ENCODE results near the gene SP6. TPM values are rescaled to one million over a fixed set of nuclear protein-coding genes. Genes with fewer than 3 reads are reported as not detected.

SP6 gene
- total and polyA plus RNA-seq, 2 of the 4 experiments (the other 2 are of a cell fraction), result under 0.01 to 0.31 TPM

DNA sequence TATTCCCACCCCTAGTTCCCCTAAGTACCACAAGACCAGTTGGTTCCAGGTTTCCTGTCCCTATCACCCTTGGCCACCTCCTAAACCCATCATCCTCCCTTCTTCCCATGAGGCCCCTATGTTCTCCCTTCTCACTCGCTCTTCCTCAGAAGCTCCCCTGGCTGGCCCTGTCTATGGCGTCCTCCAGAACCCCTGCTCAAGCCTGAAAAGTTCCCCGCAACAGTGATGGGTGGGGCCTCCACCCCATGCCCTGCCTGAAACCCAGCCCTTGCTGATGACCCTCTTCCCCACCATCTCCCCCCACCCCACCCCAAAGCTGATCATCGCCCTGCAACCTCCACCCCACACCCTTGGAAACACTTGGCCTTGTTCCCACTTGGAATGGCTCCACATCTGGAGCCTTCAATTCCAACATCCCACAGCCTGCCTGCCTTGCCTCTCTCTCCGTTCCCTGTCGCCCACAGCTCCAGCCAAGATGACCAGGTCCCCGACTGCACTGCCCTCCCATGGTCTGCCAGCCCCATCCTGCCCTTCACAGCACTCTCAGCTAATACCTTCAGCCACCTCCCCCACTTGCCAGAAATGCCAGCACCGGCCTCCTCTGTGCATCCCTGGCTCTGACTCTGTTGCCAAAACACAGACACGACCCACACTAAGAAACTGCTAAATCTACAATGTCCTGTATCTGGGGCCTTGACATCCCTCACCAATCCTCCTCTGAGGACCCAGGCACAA lies 39.9 kb downstream of the SP6 start:
- H3K56ac ChIP-seq (ENCODE audit: extremely low read depth, insufficient read depth, low read length), result no peak overlapping the region
- in situ Hi-C loops (cut with MboI; ENCODE audit: low sequenced_read_pairs) (no loop called here), intact Hi-C loops (cut with micrococcal nuclease) (no loop called here), dilution Hi-C loops (cut with HindIII; ENCODE audit: low sequenced_read_pairs, unreplicated experiment) (no loop called here)
- peaks cover 3% of the 10 kb centered on the region; the same call in 1 of the 2 replicates for H3K4me1 ChIP-seq (ENCODE audit: control insufficient read depth, insufficient read depth, low read length)
- no peak overlapping the region for H2BK15ac ChIP-seq (ENCODE audit: low read depth, low read length)
- H3K23ac ChIP-seq (ENCODE audit: low read depth, low read length), result no peak overlapping the region
- no peak overlapping the region for H4K5ac ChIP-seq (ENCODE audit: low read depth, low read length)
- ChIA-PET POLR2A (ENCODE audit: unreplicated experiment) (no interaction called here), CTCF (no interaction called here)
- H2AK5ac ChIP-seq (ENCODE audit: low read depth, low read length), result no peak overlapping the region
- H2AK9ac ChIP-seq (replicated peaks; ENCODE audit: low read depth, low read length, poor library complexity), result no peak overlapping the region
- H3K36me3 ChIP-seq (ENCODE audit: control insufficient read depth, insufficient read depth, low read length), result peaks cover 63% of the 10 kb centered on the region
- TF ChIP-seq, protein P1, sequence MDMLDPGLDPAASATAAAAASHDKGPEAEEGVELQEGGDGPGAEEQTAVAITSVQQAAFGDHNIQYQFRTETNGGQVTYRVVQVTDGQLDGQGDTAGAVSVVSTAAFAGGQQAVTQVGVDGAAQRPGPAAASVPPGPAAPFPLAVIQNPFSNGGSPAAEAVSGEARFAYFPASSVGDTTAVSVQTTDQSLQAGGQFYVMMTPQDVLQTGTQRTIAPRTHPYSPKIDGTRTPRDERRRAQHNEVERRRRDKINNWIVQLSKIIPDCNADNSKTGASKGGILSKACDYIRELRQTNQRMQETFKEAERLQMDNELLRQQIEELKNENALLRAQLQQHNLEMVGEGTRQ (IDR thresholded peaks at IDR 0.05; ENCODE audit: low read depth, low read length), result no peak
- TF ChIP-seq CEBPB (IDR thresholded peaks at IDR 0.05; ENCODE audit: low read depth, low read length) (no peak), RCOR1 (IDR thresholded peaks at IDR 0.05; ENCODE audit: insufficient replicate concordance, low read length) (no peak)
- 0 out of 2 replicates have a peak, but pooled peaks cover 2% of the 10 kb centered on the region for H3K9me1 ChIP-seq (ENCODE audit: insufficient read depth, low read length)
- no peak overlapping the region for H2BK120ac ChIP-seq (ENCODE audit: low read depth, low read length)
- ATAC-seq (ENCODE audit: low read depth) (no peak), DNase-seq (no peak)
- WGBS, 2 experiments (ENCODE audit: extremely low coverage in 2 of 2, insufficient read length in 1 of 2), result 93% methylated on average over 3 of the region's 9 CpGs; no CpG with 5 or more reads in 1 of the 2 experiments
- no peaks in the 10 kb centered on the region for H3K79me1 ChIP-seq (ENCODE audit: low read depth in 1 of 2, low read length in 2 of 2)
- H4K20me1 ChIP-seq (ENCODE audit: insufficient read depth, low read length), result peaks cover 37% of the 10 kb centered on the region
- no peak overlapping the region for H3K14ac ChIP-seq (replicated peaks; ENCODE audit: low read depth, low read length)
- no peak overlapping the region for H2AFZ ChIP-seq (replicated peaks; ENCODE audit: low read length, poor library complexity)
- H3K4me3 ChIP-seq (ENCODE audit: insufficient read depth, low read depth, low read length), result no peak overlapping the region
- no TSS peak for BruUV-seq (replicated peaks)
- H2BK5ac ChIP-seq (ENCODE audit: low read depth, low read length, poor library complexity, severe bottlenecking), result no peak overlapping the region
- no peak overlapping the region for H4K91ac ChIP-seq (ENCODE audit: insufficient read depth, low read depth, low read length)
- no peak overlapping the region for H4K8ac ChIP-seq (ENCODE audit: low read depth in 2 of 2, low read length in 2 of 2)
- no peak overlapping the region for H3K18ac ChIP-seq (ENCODE audit: low read depth, low read length)
- no peak overlapping the region for H3K9ac ChIP-seq (ENCODE audit: low read depth, low read length)
- H3K27ac ChIP-seq (ENCODE audit: insufficient read depth, low read length), result no peak overlapping the region
- H3K9me3 ChIP-seq (ENCODE audit: control insufficient read depth, insufficient read depth, low read length), result no peaks in the 10 kb centered on the region
- no peak overlapping the region for H3K4me2 ChIP-seq (ENCODE audit: low read depth, low read length)
- H2BK20ac ChIP-seq (ENCODE audit: low read depth, low read length), result no peak overlapping the region
- no peaks in the 10 kb centered on the region; the same call in 1 of the 2 replicates for H3K27me3 ChIP-seq (ENCODE audit: control insufficient read depth, insufficient read depth, low read length)
- no peak overlapping the region for H3K4ac ChIP-seq (ENCODE audit: low read depth, low read length)
